ENCODE results near the gene MAMDC2. TPM values are rescaled to one million over a fixed set of nuclear protein-coding genes. Genes with fewer than 3 reads are reported as not detected.

MAMDC2 gene
- total and polyA plus RNA-seq, 2 of the 8 experiments (the other 6 are each of a cell fraction or from before 2014, with no cell fraction given): 6.1 to 15.4 TPM

GRCh38 chr9:70217029-70217428 is 173.4 kb downstream of the MAMDC2 start:
- DNase-seq (ENCODE audit: low read depth in 1 of 2, low spot score in 2 of 2) (no peak), FAIRE-seq (no peak)
- no peak overlapping the region for H2BK15ac ChIP-seq (ENCODE audit: low read length)
- H3K9ac ChIP-seq (replicated peaks in 1 of 4; ENCODE audit: extremely low read depth in 1 of 4, low read depth in 3 of 4, low read length in 3 of 4): no peak overlapping the region
- H2AK5ac ChIP-seq (ENCODE audit: low read depth, low read length): no peak overlapping the region
- no peaks in the 10 kb centered on the region; a peak in 2 of 7 replicates for H3K4me1 ChIP-seq (replicated peaks in 1 of 4; ENCODE audit: control insufficient read depth in 3 of 4, insufficient read depth in 4 of 4, low read length in 3 of 4)
- H2BK5ac ChIP-seq (ENCODE audit: low read depth, low read length): no peak overlapping the region
- POLR2A ChIA-PET (ENCODE audit: partially characterized antibody): no interaction called here
- no peak overlapping the region for H3K23ac ChIP-seq (ENCODE audit: insufficient read length)
- no peak overlapping the region for H4K8ac ChIP-seq (ENCODE audit: extremely low read depth, insufficient read depth, low read length)
- H3K79me2 ChIP-seq (ENCODE audit: control insufficient read depth in 1 of 2, insufficient read depth in 2 of 2, low read length in 2 of 2): no peaks in the 10 kb centered on the region
- H3K9me3 ChIP-seq (ENCODE audit: insufficient read depth in 2 of 2, low read depth in 1 of 2, low read length in 1 of 2): peaks cover 11 to 17% of the 10 kb centered on the region in 2 experiments
- no peak overlapping the region for H2BK120ac ChIP-seq (replicated peaks; ENCODE audit: low read depth, low read length)
- no peak overlapping the region for H3K27ac ChIP-seq (ENCODE audit: low read depth, low read length)
- no peak overlapping the region for H3K4me3 ChIP-seq (ENCODE audit: extremely low read depth in 1 of 4, insufficient read depth in 2 of 4, low read depth in 3 of 4, low read length in 4 of 4)
- no peak overlapping the region for H2BK20ac ChIP-seq (ENCODE audit: low read length)
- no peak overlapping the region for H2AFZ ChIP-seq (ENCODE audit: low read length)
- no peak overlapping the region for H3K4ac ChIP-seq (replicated peaks; ENCODE audit: insufficient read length, low read depth, low read length)
- no peak overlapping the region for H3K18ac ChIP-seq (ENCODE audit: extremely low read depth, low read length)
- no peaks in the 10 kb centered on the region for H3K23me2 ChIP-seq (ENCODE audit: low read depth, low read length)
- no peaks in the 10 kb centered on the region for H3K27me3 ChIP-seq (replicated peaks in 1 of 4; ENCODE audit: control insufficient read depth in 3 of 4, extremely low read depth in 1 of 4, insufficient read depth in 3 of 4, low read length in 3 of 4)
- H4K91ac ChIP-seq (replicated peaks; ENCODE audit: insufficient read length, low read length): no peak overlapping the region
- no peak overlapping the region for H2BK12ac ChIP-seq (ENCODE audit: low read depth, low read length)
- no peak overlapping the region for H4K5ac ChIP-seq (ENCODE audit: insufficient read length, low read depth, low read length)
- WGBS, 2 experiments (ENCODE audit: extremely low coverage in 1 of 2, insufficient coverage in 1 of 2, insufficient read length in 1 of 2, insufficient replicate concordance in 2 of 2, low coverage in 1 of 2, low lambda C conversion rate in 2 of 2, missing lambda C conversion rate in 1 of 2): 93% methylated on average over 16 of the region's 16 CpGs; no CpG with 5 or more reads in 1 of the 2 experiments
- no peak overlapping the region for H3K14ac ChIP-seq (ENCODE audit: insufficient read length)
- TF ChIP-seq EP300 (IDR thresholded peaks at IDR 0.05; ENCODE audit: borderline replicate concordance in 1 of 2, low read depth in 2 of 2, low read length in 2 of 2) (no peak), POLR2A (IDR thresholded peaks at IDR 0.05; ENCODE audit: control extremely low read depth in 1 of 2, low read depth in 2 of 2, low read length in 2 of 2) (no peak), JUN (IDR thresholded peaks at IDR 0.05; ENCODE audit: low read depth, low read length) (no peak)
- no peak overlapping the region for H3K4me2 ChIP-seq (ENCODE audit: insufficient read depth in 1 of 2, low read depth in 2 of 2, low read length in 2 of 2)
- H3K56ac ChIP-seq (replicated peaks; ENCODE audit: insufficient read length, low read depth, low read length): no peak overlapping the region
- no peaks in the 10 kb centered on the region for H3K79me1 ChIP-seq (ENCODE audit: low read depth, low read length)
- no peaks in the 10 kb centered on the region for H4K20me1 ChIP-seq (replicated peaks in 1 of 2; ENCODE audit: control insufficient read depth in 1 of 2, insufficient read depth in 2 of 2, low read length in 2 of 2)
- H3K36me3 ChIP-seq (ENCODE audit: control insufficient read depth in 2 of 4, insufficient read depth in 4 of 4, low read length in 3 of 4): no peaks in the 10 kb centered on the region; a peak in 2 of 8 replicates
- CTCF ChIA-PET (ENCODE audit: partially characterized antibody): no interaction called here

All from H1 (cell line).